IPS-11a (cell line): ENCODE results near the gene PUSL1.

Experiments used
- H3K4me3 ChIP-seq: one replicate; pipeline ENCODE4 v1.5.1; 2013; ENCODE audit warnings: low read depth, low read length, control low read depth

PUSL1 gene

DNA sequence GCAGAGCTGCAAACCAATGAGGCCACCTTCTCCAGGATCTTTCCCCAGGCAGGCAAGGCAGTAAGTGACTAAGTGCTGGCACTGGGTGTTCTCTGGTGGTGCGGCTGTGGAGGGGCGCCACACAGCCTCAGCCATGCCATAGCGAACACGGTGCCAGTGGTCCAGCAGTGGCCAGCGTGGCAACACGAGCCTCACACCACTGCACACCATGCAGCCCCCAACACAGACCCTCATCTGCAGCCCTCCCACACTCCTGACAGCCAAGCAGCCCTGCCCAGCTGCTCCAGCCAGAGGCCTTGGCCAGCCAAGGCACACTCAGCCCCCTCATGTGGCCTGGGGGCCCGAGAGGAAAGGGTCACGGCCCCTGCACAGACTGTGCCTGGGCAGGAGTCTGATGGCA is 13.1 kb downstream of the PUSL1 start:
- H3K4me3 ChIP-seq = no peak overlapping the region

- H3K4me3 ChIP-seq = no peak overlapping the region
Measured at GRCh38 chr1:1322418-1322817, 14.0 kb downstream of the PUSL1 start.

DNA sequence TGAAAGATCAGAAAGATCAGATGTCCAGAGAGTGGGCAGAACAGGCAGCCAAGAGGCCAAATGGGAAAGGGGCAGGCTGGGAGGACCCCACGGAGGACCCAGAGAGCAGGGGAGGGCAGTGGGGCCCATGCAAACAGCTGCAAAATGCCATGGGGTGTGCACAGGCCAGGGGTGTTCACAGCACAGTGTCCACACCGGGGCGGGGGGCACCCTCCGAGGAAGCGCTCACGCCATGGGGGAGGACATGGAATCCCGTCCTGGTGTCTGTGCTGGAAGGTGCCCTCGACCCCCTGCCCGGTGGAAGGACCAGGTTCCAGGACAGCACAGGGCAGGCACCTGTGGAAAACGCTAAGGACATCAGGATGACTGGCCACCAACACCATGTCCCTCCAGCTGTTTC is 14.6 kb downstream of the PUSL1 start:
- H3K4me3 ChIP-seq = no peak overlapping the region

DNA sequence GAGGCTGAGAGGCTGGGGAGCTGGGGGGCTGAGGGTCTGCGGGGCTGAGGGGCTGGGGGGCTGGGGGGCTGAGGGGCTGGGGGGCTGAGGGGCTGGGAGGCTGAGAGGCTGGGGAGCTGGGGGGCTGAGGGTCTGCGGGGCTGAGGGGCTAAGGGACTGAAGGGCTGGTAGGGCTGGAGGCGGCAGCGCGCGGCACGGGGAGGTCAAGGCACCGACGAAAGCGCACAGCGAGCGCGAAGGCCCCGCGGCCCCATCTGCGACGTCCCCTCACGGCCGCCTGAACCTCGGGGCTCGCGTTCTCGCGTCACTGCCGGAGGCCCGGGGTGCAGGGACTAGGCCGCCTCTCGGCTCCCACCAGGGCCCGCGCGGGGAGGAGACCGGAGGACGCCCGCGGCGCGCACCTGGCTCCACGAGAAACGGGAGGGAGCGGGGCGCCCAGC is 15.7 kb downstream of the PUSL1 start:
- H3K4me3 ChIP-seq = peak overlapping the region; percentile 82

GRCh38 chr1:1324524-1325287 is 16.3 kb downstream of the PUSL1 start, which contains the start of the genes CPTP and INTS11:
Gene CPTP, plus strand, starts transcription at chr1:1324802. Its CDS starts 2,109 bp downstream, at chr1:1326911.
Gene INTS11, minus strand, starts transcription at chr1:1324660. Its CDS starts 52 bp downstream, at chr1:1324608.
- peak within 1 kb of the TSS; percentile 82 for H3K4me3 ChIP-seq

DNA sequence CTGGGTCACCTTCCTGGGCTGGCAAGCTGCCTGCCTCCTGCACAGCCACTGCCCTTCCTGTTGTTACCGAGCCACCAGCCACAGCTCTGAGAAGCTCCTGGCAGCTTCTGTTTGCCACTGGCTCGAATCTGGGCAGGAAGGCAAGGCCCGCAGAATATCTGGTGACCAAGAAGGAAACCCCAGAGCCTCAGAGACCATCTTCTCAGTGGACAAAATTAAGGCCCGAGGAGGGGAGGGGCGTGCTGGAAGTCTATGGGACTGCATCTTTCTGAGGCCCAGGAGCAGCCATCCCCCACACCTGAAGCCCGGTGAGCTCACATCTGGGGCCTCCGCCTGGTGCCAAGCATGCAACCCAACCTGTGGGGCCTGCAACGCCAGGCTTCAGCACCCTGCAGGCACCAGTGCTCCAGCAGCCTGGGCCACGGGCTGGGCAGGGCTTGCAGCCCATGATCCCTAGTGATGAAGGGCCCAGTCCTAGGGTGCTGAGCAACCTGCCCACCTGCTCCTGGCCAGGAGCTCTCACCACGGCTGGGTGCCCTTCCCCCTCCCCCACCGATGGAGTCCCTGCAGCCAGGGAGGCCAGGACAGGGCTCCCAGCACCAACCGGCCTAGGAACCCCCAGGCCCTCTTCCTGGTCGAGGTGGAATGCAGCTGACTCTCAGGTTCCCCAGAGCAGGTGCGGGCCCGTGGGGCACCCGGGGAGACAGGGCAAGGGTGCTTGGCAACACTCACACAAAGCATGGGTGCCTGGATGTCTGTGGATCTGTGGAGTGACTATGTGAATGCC is 17.1 kb downstream of the PUSL1 start:
- peak overlapping the region; percentile 66 for H3K4me3 ChIP-seq

DNA sequence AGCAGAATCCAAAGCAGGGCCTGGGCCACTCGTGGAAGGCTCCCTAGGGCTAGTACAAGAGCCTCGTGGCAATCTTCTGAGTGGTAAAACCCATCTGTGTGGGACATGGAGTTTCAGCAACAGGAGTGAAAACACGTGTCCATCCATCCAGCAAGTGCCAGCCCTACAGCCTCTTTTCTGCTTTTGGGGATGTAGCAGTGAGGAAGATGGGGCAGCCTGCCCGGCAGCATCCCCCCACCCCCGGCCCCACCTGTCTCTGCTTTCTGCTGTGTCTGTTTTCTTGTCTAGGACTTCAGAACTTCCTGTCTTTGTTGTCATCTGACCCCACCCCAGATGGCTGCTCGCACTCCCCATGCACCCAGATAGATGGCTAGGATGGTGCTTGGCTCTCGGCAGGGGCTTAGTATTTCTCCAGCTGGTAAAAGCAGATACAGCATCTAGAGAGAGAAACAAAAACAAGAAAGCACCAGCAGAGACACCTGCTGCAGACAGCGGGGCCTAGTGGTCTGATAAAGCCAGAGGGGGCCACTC is 17.7 kb downstream of the PUSL1 start:
- no peak overlapping the region for H3K4me3 ChIP-seq

GRCh38 chr1:1327291-1327690 is 18.9 kb downstream of the PUSL1 start:
- H3K4me3 ChIP-seq = no peak overlapping the region

DNA sequence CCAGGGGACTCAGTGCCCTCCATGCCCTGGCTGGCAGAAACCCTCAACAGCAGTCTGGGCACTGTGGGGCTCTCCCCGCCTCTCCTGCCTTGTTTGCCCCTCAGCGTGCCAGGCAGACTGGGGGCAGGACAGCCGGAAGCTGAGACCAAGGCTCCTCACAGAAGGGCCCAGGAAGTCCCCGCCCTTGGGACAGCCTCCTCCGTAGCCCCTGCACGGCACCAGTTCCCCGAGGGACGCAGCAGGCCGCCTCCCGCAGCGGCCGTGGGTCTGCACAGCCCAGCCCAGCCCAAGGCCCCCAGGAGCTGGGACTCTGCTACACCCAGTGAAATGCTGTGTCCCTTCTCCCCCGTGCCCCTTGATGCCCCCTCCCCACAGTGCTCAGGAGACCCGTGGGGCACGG is 19.9 kb downstream of the PUSL1 start:
- H3K4me3 ChIP-seq = no peak overlapping the region

GRCh38 chr1:1329304-1330210 is 21.2 kb downstream of the PUSL1 start:
- no peak overlapping the region for H3K4me3 ChIP-seq

DNA sequence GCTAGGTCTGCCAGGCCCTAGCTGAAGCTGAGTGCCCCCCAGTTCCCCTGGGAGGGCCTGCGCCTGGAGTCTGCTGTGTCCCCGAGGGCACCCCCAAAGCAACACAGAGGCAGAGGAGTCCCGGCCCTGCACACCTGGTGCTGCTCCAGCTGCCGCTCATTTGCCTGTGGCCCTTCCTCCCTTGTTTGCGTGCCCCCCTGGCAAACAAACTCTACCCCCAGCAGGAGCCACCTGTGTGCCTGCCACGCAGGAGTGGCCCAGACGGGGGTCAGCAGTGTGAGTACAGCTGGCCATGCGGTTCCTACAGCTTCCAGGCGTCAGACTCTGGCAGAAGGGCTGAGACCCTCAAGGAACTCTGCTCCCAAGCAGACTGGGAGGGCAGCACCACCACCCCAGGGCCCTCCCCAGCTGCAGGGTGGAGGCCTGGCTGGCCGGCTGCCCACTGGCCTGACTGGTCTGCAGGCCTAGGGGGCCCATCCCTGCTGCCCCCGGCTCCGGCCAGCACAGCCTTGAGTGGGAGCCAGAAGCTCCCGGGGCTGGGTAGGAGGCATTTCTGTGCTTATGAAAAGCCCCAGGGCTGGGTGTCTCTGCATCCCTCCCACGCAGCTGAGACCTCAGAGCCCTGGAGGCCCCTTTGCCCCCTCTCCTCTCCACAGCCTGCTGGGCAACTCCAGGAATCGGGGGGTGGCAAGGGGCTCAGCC is 22.1 kb downstream of the PUSL1 start:
- H3K4me3 ChIP-seq = no peak overlapping the region

- no peak within 1 kb of the TSS for H3K4me3 ChIP-seq
Measured at GRCh38 chr1:1331068-1331965, 22.9 kb downstream of the PUSL1 start, which contains the start of gene TAS1R3. Gene TAS1R3, plus strand, starts transcription at chr1:1331280. Its CDS starts 66 bp downstream, at chr1:1331346.

DNA sequence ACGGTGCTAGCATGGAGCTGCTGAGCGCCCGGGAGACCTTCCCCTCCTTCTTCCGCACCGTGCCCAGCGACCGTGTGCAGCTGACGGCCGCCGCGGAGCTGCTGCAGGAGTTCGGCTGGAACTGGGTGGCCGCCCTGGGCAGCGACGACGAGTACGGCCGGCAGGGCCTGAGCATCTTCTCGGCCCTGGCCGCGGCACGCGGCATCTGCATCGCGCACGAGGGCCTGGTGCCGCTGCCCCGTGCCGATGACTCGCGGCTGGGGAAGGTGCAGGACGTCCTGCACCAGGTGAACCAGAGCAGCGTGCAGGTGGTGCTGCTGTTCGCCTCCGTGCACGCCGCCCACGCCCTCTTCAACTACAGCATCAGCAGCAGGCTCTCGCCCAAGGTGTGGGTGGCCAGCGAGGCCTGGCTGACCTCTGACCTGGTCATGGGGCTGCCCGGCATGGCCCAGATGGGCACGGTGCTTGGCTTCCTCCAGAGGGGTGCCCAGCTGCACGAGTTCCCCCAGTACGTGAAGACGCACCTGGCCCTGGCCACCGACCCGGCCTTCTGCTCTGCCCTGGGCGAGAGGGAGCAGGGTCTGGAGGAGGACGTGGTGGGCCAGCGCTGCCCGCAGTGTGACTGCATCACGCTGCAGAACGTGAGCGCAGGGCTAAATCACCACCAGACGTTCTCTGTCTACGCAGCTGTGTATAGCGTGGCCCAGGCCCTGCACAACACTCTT is 23.8 kb downstream of the PUSL1 start:
- no peak overlapping the region for H3K4me3 ChIP-seq

- H3K4me3 ChIP-seq = no peak overlapping the region
Measured at GRCh38 chr1:1332774-1333480, 24.5 kb downstream of the PUSL1 start.

DNA sequence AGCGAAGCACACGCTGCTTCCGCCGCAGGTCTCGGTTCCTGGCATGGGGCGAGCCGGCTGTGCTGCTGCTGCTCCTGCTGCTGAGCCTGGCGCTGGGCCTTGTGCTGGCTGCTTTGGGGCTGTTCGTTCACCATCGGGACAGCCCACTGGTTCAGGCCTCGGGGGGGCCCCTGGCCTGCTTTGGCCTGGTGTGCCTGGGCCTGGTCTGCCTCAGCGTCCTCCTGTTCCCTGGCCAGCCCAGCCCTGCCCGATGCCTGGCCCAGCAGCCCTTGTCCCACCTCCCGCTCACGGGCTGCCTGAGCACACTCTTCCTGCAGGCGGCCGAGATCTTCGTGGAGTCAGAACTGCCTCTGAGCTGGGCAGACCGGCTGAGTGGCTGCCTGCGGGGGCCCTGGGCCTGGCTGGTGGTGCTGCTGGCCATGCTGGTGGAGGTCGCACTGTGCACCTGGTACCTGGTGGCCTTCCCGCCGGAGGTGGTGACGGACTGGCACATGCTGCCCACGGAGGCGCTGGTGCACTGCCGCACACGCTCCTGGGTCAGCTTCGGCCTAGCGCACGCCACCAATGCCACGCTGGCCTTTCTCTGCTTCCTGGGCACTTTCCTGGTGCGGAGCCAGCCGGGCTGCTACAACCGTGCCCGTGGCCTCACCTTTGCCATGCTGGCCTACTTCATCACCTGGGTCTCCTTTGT is 25.3 kb downstream of the PUSL1 start:
- H3K4me3 ChIP-seq = no peak overlapping the region

- no peak overlapping the region for H3K4me3 ChIP-seq
Measured at GRCh38 chr1:1334835-1335234, 26.4 kb downstream of the PUSL1 start.

DNA sequence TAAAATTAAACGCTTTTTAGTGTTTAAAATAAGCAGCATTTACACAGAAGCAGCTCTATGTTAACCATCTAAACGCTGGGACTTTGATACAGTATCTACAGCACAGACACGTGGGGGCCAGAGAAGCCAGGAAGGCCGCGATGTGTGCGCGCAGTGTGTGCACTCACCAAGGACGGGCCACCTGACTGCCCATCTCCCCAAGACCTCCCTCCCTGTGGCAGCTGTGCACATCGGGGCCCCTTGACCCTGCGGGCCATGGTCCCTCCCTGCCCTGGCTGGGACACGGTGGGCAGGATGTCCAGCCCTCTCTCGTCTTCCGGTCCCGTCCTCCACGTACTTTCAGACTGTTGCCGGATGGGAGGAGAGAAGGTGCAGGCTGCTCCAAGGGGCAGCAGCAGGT is 26.9 kb downstream of the PUSL1 start:
- H3K4me3 ChIP-seq = no peak overlapping the region
